AG04450 (cell line): ENCODE data around the gene COG3. TPM values are rescaled to one million over a fixed set of nuclear protein-coding genes. Genes with fewer than 3 reads are reported as not detected.

Experiments used
- CTCF ChIA-PET: fragments of 300-600, 350-600 bp; formaldehyde crosslinking; extraction: SDS; loops from one replicate; lab custom pipeline; 2022; ENCODE audit warnings: antibody characterized with exemption, inconsistent platforms; lab: Charles Lee
- POLR2A ChIA-PET: fragments of 350-600 bp; formaldehyde crosslinking; extraction: SDS; loops from one replicate; lab custom pipeline; 2021; ENCODE audit warnings: antibody characterized with exemption, inconsistent platforms; lab: Yijun Ruan, JAX
- DNase-seq: peaks from one replicate; pipeline ENCODE4 v3.0.0-alpha.2; 2011; ENCODE audit warnings: low read depth, low spot score
- H3K27ac ChIP-seq: one replicate; pipeline ENCODE4 v1.5.1; 2012; ENCODE audit warnings: low read depth, low read length, control low read depth
- H3K27me3 ChIP-seq: one replicate; pipeline ENCODE4 v1.6.0; 2012; ENCODE audit warnings: low read length; ENCODE audit not compliant: control insufficient read depth, insufficient read depth
- H3K4me3 ChIP-seq: 2 replicates; pipeline ENCODE4 v1.5.1; 2011; ENCODE audit warnings: mild to moderate bottlenecking, low read depth, low read length, control low read depth
- H3K9me3 ChIP-seq: 2 replicates; pipeline ENCODE4 v1.5.1; 2012; ENCODE audit warnings: low read length; ENCODE audit not compliant: control insufficient read depth, insufficient read depth
- polyA plus RNA-seq: library from polyadenylated mRNA; depleted of rRNA; stranded (reverse); fragments of >200 nt; gene quantifications from 2 replicates; pipeline ENCODE4 v1.2.3, GENCODE V29; 2011
- TF ChIP-seq, protein P1 (sequence below): IDR thresholded peaks from 2 replicates; pipeline ENCODE4 v1.5.1; 2011; ENCODE audit warnings: low read depth, low read length, control low read depth, inconsistent platforms

The COG3 gene
- polyA plus RNA-seq, 1 experiment = 36.3 TPM

DNA sequence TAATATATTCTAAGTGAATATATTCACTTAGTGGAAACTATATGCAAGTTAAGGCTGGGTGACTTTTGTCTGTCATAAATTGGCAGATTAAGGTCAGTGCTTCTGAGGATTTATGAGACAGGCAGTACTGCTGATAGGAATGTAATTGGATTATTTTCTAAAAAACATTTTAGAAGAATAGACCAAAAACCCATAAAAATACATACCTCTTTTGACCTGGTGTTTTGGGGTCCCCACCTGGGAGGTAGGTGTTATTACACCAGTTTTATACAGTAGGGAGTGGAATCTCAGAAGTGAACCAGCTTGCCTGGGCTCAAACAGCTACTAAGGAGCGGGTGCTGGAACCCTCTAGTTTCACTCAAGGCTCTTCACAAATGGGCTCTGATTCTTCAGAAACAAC is 25.3 kb downstream of the COG3 start:
- ChIA-PET CTCF (interaction anchor here (0.6 kb wide), 1 partner anchor 17 kb away, joined by 3 read pairs; no protein-coding TSS in a partner anchor), POLR2A (no interaction called here)
- Histone ChIP-seq H3K4me3 (no peak overlapping the region), H3K27ac (no peak overlapping the region), H3K27me3 (no peaks in the 10 kb centered on the region), H3K9me3 (no peaks in the 10 kb centered on the region)
- no peak for DNase-seq
- TF ChIP-seq, protein P1, sequence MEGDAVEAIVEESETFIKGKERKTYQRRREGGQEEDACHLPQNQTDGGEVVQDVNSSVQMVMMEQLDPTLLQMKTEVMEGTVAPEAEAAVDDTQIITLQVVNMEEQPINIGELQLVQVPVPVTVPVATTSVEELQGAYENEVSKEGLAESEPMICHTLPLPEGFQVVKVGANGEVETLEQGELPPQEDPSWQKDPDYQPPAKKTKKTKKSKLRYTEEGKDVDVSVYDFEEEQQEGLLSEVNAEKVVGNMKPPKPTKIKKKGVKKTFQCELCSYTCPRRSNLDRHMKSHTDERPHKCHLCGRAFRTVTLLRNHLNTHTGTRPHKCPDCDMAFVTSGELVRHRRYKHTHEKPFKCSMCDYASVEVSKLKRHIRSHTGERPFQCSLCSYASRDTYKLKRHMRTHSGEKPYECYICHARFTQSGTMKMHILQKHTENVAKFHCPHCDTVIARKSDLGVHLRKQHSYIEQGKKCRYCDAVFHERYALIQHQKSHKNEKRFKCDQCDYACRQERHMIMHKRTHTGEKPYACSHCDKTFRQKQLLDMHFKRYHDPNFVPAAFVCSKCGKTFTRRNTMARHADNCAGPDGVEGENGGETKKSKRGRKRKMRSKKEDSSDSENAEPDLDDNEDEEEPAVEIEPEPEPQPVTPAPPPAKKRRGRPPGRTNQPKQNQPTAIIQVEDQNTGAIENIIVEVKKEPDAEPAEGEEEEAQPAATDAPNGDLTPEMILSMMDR = no peak

DNA sequence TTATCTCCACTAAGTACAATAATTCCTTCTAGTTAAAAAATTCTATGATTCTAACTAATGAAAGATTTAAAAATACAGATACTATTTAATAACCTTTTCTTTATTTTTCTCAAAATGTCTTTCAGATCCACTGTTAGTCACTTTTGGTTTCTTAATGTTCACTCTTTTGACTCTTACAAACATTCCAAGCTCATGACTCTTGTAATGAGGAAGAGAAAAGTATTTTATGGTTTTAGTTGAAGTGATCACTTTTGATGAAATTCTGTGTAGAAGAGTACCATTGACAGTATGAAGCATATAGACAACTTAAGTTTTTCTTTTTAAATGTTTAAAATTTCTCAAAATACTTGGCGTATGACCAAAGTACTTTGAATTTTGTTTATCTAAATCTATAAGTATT is 27.8 kb downstream of the COG3 start:
- DNase-seq = no peak
- Histone ChIP-seq H3K27me3 (no peaks in the 10 kb centered on the region), H3K9me3 (no peaks in the 10 kb centered on the region), H3K4me3 (no peak overlapping the region), H3K27ac (no peak overlapping the region)
- TF ChIP-seq, protein P1 = no peak
- ChIA-PET POLR2A (no interaction called here), CTCF (no interaction called here)

DNA sequence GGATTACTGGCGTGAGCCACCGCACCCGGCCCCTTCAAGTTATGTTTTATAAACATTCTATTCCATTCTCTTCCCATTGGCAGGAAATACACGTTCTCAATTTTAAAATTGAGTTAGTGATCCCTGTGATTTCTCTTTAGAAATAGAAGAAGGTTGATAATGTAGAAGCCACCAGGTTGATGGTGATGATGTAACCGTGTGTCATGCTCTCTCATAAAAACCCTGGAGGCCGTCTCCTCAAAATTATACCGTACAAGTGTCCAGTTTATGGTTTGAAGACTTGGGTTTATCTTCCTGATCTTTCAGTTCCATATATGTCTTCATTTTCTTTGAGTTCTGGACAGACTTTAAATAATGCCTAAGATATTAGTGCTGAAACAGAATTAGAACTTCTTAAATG is 32.2 kb downstream of the COG3 start:
- no peaks in the 10 kb centered on the region for H3K27me3 ChIP-seq
- no peaks in the 10 kb centered on the region for H3K9me3 ChIP-seq
- no peak overlapping the region for H3K27ac ChIP-seq
- CTCF ChIA-PET = no interaction called here
- no peak overlapping the region for H3K4me3 ChIP-seq
- TF ChIP-seq, protein P1 = no peak
- POLR2A ChIA-PET = no interaction called here
- DNase-seq = no peak

DNA sequence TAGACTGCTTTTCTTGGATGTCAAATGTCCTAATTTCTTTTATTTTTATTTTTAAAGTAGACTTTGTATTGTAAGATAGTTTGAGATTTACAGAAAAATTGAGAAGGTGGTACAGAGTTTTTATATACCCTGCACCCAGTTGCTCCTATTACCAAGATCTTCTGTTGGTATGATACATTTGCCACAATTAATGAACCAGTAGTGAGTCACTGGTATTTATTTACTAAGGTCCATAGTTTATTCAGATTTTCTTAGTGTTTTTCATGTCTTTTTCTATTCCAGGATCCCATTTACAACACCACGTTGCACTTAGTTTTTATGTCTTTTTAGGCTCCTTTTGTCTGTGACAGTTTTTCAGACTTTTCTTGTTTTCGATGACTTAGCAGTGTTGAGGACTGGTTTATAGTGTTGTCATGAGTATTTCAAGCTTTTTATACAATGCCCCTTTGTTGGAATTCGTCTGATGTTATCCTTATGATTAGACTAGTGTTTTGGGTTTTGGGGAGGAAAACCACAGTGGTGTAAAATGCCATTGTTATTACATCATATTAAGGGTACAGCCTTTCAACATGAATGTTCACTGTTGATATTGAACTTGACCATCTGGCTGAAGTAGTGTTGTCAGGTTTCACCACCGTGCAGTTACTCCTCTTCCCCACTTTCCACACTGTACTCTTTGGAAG is 35.9 kb downstream of the COG3 start:
- Histone ChIP-seq H3K4me3 (no peak overlapping the region), H3K27me3 (no peaks in the 10 kb centered on the region), H3K27ac (peak overlapping the region; percentile 67), H3K9me3 (no peaks in the 10 kb centered on the region)
- ChIA-PET POLR2A (no interaction called here), CTCF (interaction anchor here (1.7 to 3.5 kb wide), 2 partner anchors 12 kb away, joined by 10 to 25 read pairs; no protein-coding TSS in a partner anchor)
- TF ChIP-seq, protein P1 = no peak
- peak; percentile 83 for DNase-seq

DNA sequence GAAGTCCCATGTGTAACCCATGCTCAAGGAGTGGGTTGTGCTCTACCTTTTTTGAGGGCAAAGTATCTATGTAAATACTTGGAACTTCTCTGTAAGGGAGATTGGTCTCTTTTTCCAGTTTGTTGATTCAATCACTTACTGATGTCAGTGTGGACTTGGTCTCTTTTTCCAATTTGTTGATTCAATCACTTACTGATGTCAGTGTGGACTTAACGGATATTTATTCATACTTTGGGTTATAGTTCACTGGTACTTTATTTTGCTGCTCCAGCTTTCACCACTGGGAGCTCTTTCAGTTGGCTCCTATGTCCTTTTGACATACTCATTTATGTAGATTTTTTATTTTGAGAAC is 36.4 kb downstream of the COG3 start:
- H3K9me3 ChIP-seq = no peaks in the 10 kb centered on the region
- DNase-seq = no peak
- H3K27ac ChIP-seq = peak overlapping the region; percentile 67
- no peaks in the 10 kb centered on the region for H3K27me3 ChIP-seq
- no peak overlapping the region for H3K4me3 ChIP-seq
- CTCF ChIA-PET = interaction anchor here (3.5 kb wide), 1 partner anchor 11 kb away, joined by 25 read pairs; no protein-coding TSS in a partner anchor
- TF ChIP-seq, protein P1 = peak; percentile 12; the same call in 1 of the 2 replicates
- POLR2A ChIA-PET = no interaction called here
